ENCODE measurements around the gene GPHN.

DNA sequence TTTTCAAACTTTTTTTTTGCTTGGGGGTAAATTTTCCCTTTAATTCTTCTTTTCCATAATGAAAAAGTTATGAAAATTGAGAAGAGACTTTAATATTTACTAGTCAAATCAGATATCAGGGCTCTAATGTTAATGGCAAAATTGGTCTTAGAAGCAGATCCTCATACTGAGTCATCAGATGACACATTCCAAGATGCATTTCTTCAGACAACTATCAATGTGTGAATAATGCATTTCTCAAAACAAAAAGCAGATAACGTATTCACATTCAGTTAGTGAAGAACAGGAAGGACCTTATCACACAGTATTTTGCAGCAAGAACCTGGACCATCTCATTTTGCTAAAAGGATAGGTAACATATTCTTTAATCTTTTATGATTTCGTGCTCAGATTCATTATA is 130.7 kb downstream of the GPHN start:
- TF ChIP-seq POLR2A (IDR thresholded peaks at IDR 0.05), result no peak
- no peak for TF ChIP-seq CTCF (IDR thresholded peaks at IDR 0.05)
